Uterus (tissue), 4 donors: ENCODE data around the gene MSANTD2. TPM values are rescaled to one million over a fixed set of nuclear protein-coding genes. Genes with fewer than 3 reads are reported as not detected.

Experiments
- DNase-seq, 2 donors: peaks; one replicate each; pipeline ENCODE4 v3.0.0-alpha.2; 2019 to 2020
- H3K27ac ChIP-seq, 2 donors: fragments of 200-600 bp; sonication (generic); 1 replicate in 1 of 2; 2 replicates in 1 of 2; pipeline ENCODE4 v1.5.1; 2016 to 2018
- H3K27me3 ChIP-seq, 2 donors: fragments of 200-600 bp; sonication (generic); one replicate each; pipeline ENCODE4 v1.5.1; 2018 to 2019; ENCODE audit warnings: control low read depth in 1 of 2
- H3K36me3 ChIP-seq, 2 donors: fragments of 200-600 bp; sonication (generic); one replicate each; pipeline ENCODE4 v1.5.1; 2019; ENCODE audit warnings: control low read depth in 1 of 2
- H3K4me1 ChIP-seq, 2 donors: fragments of 200-600 bp; sonication (generic); one replicate each; pipeline ENCODE4 v1.5.1; 2018 to 2019; ENCODE audit warnings: control low read depth in 1 of 2
- H3K4me3 ChIP-seq, 2 donors: fragments of 200-600 bp; sonication (generic); 1 replicate in 1 of 2; 2 replicates in 1 of 2; pipeline ENCODE4 v1.5.1; 2018 to 2019; ENCODE audit warnings: mild to moderate bottlenecking in 1 of 2
- H3K9me3 ChIP-seq, 2 donors: fragments of 200-600 bp; sonication (generic); one replicate each; pipeline ENCODE4 v1.5.1; 2019; ENCODE audit warnings: control low read depth in 1 of 2
- POLR2A ChIP-seq, 2 donors: fragments of 450-650 bp; IDR thresholded peaks; one replicate each; pipeline ENCODE4 v1.6.1; 2016; ENCODE audit warnings: antibody characterized with exemption in 2 of 2, mild to moderate bottlenecking in 1 of 2, moderate library complexity in 1 of 2
- intact Hi-C: fragments of 100-400 bp; cut with DNase I; formaldehyde crosslinking; loops from one replicate; pipeline ENCODE4 v1.15.1; 2023; ENCODE audit warnings: low total_unique reads
- total RNA-seq, 4 donors: library from RNA; depleted of rRNA in 3 of 4; stranded (reverse); fragments of >200 nt in 3 of 4; gene quantifications; one replicate each; pipeline versions ENCODE4 v1.1.0 to v1.2.4, GENCODE V29; 2014 to 2023
- TF ChIP-seq, protein P1 (sequence below), 4 experiments: fragments of 200-600 bp in 2 of 4; fragments of 450-650 bp in 2 of 4; sonication (generic) in 2 of 4; IDR thresholded peaks; one replicate each; pipeline ENCODE4 v1.5.1; 2016 to 2019; ENCODE audit warnings: antibody characterized with exemption in 4 of 4, mild to moderate bottlenecking in 2 of 4, moderate library complexity in 1 of 4
- donor health status: DM: yes; HTN: yes; CAD: no.

Gene MSANTD2
- total RNA-seq, 4 donors from 2014 or later, result 5.1 to 36.6 (median 24.5) TPM

DNA sequence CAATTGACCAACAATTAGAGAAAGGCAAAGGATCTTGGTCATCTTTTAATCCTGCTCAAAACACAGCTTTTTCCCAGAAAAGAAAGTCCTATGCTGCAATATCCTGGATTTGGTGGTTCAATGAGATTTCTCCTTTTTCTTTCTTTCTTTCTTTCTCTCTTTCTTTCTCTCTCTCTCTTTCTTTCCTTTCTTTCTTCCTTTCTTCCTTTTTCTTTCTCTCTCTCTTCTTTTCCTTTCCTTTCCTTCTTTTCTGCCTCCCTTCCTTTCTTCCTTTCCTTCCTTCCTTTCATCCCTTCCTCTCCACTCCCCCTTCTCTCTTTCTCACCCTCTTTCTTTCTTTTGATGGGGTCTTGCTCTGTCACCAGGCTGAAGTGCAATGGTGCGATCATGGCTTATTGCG lies 31.7 kb upstream of the MSANTD2 start:
- no peaks in the 10 kb centered on the region for H3K36me3 ChIP-seq
- no peak for DNase-seq
- no peak for TF ChIP-seq POLR2A (IDR thresholded peaks at IDR 0.05)
- TF ChIP-seq, protein P1, sequence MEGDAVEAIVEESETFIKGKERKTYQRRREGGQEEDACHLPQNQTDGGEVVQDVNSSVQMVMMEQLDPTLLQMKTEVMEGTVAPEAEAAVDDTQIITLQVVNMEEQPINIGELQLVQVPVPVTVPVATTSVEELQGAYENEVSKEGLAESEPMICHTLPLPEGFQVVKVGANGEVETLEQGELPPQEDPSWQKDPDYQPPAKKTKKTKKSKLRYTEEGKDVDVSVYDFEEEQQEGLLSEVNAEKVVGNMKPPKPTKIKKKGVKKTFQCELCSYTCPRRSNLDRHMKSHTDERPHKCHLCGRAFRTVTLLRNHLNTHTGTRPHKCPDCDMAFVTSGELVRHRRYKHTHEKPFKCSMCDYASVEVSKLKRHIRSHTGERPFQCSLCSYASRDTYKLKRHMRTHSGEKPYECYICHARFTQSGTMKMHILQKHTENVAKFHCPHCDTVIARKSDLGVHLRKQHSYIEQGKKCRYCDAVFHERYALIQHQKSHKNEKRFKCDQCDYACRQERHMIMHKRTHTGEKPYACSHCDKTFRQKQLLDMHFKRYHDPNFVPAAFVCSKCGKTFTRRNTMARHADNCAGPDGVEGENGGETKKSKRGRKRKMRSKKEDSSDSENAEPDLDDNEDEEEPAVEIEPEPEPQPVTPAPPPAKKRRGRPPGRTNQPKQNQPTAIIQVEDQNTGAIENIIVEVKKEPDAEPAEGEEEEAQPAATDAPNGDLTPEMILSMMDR (IDR thresholded peaks at IDR 0.05), result no peak
- intact Hi-C loops, result no loop called here
- H3K4me1 ChIP-seq, result no peaks in the 10 kb centered on the region
- H3K4me3 ChIP-seq, result no peak overlapping the region
- no peak overlapping the region for H3K27ac ChIP-seq
- H3K9me3 ChIP-seq, result no peaks in the 10 kb centered on the region
- no peaks in the 10 kb centered on the region for H3K27me3 ChIP-seq

DNA sequence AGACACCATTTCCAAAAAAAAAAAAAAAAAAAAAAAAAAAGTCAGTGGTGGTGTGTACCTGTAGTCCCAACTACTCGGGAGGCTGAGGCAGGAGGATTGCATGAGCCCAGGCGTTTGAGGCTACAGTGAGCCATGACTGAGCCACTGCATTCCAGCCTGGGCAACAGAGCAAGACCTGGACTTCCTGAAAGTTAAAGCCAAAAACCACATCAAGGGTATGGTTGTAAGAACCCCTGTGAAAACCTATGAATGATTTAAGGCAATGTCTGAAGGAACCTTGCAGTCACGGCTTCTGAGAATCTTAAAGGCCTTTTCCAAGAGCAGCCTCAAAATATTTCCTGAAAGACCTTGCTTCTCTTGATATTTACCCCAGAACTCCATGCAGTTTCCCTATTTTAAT lies 30.5 kb upstream of the MSANTD2 start:
- intact Hi-C loops, result no loop called here
- Histone ChIP-seq H3K4me3 (no peak overlapping the region), H3K27me3 (no peaks in the 10 kb centered on the region), H3K27ac (no peak overlapping the region), H3K4me1 (no peaks in the 10 kb centered on the region), H3K36me3 (no peaks in the 10 kb centered on the region), H3K9me3 (no peaks in the 10 kb centered on the region)
- no peak for DNase-seq
- TF ChIP-seq, protein P1 (IDR thresholded peaks at IDR 0.05), result no peak
- TF ChIP-seq POLR2A (IDR thresholded peaks at IDR 0.05), result no peak

DNA sequence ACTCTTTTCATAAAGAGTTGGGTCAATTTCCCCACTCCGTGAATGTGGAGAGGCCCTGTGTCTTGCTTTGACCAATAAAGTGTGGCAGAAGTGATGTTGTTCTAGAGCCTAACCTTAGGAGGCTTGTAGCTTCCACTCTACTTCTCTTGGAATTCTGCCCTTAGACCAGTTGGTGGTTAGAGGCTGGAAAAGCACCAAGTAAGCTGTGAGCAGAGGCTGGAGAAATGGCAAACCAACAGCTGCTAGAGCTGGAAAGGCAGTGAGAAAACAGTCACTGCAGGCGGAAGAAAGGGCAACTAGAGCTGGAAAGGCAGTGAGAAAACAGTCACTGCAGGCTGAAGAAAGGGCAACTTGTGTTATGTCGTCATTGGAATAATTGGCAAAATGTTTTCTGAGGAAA lies 29.8 kb upstream of the MSANTD2 start:
- H3K9me3 ChIP-seq, result no peaks in the 10 kb centered on the region
- no peak for TF ChIP-seq POLR2A (IDR thresholded peaks at IDR 0.05)
- TF ChIP-seq, protein P1 (IDR thresholded peaks at IDR 0.05), result no peak
- intact Hi-C loops, result no loop called here
- no peak overlapping the region for H3K4me3 ChIP-seq
- no peak overlapping the region for H3K27ac ChIP-seq
- DNase-seq, result no peak
- no peaks in the 10 kb centered on the region for H3K27me3 ChIP-seq
- H3K36me3 ChIP-seq, result no peaks in the 10 kb centered on the region
- H3K4me1 ChIP-seq, result no peaks in the 10 kb centered on the region

DNA sequence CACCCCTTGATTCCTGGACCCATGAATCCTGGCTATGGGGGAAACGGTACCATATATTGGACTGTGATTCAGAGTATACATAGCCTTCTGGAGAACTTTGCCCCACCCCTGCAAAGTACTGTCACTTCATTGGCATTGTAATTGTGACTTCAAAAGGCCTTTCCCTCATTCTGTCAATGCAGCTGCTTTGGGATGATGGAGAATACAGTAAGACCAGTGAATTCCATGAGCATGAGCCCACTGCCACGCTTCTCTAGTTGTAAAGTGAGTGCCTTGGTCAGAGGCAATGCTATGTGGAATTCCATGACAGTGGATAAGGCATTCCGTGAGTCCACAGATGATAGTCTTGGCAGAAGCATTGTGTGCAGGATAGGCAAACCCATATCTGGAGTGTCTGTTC lies 25.7 kb upstream of the MSANTD2 start:
- no peak for DNase-seq
- H3K4me1 ChIP-seq, result no peaks in the 10 kb centered on the region
- H3K9me3 ChIP-seq, result no peaks in the 10 kb centered on the region
- no peak overlapping the region for H3K27ac ChIP-seq
- intact Hi-C loops, result no loop called here
- TF ChIP-seq, protein P1 (IDR thresholded peaks at IDR 0.05), result no peak
- TF ChIP-seq POLR2A (IDR thresholded peaks at IDR 0.05), result no peak
- no peaks in the 10 kb centered on the region for H3K36me3 ChIP-seq
- H3K4me3 ChIP-seq, result no peak overlapping the region
- H3K27me3 ChIP-seq, result no peaks in the 10 kb centered on the region

DNA sequence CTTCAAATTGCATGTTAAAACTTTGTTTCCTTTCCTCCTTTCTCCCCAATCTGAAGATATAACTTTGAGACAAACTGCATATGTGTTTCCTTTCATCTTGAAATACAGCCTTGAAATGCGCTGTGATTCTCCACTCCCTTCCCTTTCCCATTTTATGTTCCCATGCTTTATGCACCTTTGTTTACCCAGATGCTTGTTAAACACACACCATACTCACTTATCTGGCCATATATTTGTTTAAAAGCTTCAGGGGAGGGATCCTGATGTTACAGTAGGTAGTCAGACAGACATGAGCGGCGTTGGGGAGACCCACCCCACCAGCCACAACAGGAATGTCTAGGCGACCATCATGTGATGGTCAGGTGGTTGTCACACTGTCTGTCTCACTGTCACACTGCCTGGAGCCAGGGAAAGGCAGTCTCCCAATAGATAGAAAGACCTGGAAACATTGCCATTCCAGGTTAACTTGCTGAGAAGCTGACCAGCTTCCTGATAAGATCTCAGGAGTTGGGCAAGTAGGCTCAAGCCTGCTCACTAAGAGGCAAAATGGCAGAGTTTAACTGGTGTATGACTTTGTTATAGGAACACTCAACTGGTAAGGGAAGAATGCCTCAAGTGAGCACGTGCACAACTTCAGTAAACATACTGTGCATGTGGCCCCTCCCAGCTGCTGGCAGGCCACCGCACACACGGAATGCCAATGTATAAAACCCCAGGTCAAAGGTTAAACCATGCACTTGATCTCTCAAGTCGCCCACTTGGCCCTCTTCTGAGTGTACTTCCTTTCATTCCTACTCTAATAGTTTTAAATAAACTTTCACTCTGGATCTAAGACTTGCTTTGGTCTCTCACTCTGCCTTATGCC lies 23.5 kb upstream of the MSANTD2 start:
- DNase-seq, result no peak

More for the DNA sequence above, 23.5 kb upstream of the MSANTD2 start:
- no peak overlapping the region for H3K27ac ChIP-seq
- no peaks in the 10 kb centered on the region for H3K36me3 ChIP-seq
- no peaks in the 10 kb centered on the region for H3K27me3 ChIP-seq
- intact Hi-C loops, result no loop called here
- TF ChIP-seq, protein P1 (IDR thresholded peaks at IDR 0.05), result no peak
- TF ChIP-seq POLR2A (IDR thresholded peaks at IDR 0.05), result no peak
- H3K4me3 ChIP-seq, result no peak overlapping the region
- H3K9me3 ChIP-seq, result no peaks in the 10 kb centered on the region
- H3K4me1 ChIP-seq, result no peaks in the 10 kb centered on the region
